Activated CD4-positive, alpha-beta T cell treated with anti-CD3 and anti-CD28 coated beads, Interleukin-2, amount 50 U/mL, for 1 hour (primary cell): ENCODE measurements around the gene MBD2.
"Not testable (repeated sequence)": the region's sequence is repeated elsewhere in the genome, so short reads cannot be mapped to it uniquely, and the experiment has no call there.

Experiments
- DNase-seq: peaks from one replicate; pipeline ENCODE4 v3.0.0-alpha.2; 2020

Gene MBD2

DNA sequence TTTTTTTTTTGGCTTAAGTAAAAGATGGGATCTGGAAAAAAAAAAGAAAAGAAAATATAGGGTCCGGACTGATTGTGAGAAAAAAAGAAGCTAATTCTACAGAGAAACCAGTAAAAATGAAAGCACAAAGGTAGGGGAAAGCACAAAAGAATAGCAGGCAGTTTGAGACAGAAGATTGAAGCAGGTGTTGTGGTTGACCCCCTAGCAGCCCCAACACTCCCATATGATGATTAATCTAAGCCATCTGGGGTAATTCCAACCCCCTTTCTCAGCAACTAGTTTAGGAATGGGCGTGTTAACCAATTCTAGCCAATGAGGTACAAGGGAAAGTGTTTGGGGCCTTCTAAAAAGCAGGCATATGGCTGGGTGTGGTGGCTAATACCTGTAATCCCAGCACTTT is 77.0 kb downstream of the MBD2 start:
- DNase-seq = no peak

DNA sequence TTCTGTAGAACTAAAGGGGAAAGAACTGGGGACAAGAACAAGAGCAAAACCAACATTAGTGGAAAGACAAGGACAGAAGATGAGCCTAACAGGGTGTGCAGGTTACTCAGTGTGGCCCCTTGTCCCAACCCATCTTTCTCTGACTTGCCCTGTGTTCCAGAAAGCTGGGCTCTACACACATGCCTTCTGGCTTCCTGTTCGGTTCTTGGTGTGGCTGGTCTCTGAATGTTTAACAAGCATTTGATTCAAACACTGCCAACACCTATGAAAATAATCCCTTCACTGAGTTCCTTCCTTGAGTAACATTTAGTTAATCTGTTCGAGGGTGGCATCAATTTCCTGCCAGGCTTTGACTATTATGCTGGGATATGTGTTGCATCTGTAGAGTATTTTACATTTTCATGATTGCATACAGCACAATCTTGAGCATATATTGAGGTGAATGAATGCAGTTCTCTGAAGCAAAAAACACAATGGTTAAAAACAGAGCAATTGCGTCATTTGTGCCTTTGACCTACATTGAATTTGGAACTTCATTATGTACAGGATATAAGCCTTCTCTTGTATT is 83.3 kb downstream of the MBD2 start:
- DNase-seq = no peak

DNA sequence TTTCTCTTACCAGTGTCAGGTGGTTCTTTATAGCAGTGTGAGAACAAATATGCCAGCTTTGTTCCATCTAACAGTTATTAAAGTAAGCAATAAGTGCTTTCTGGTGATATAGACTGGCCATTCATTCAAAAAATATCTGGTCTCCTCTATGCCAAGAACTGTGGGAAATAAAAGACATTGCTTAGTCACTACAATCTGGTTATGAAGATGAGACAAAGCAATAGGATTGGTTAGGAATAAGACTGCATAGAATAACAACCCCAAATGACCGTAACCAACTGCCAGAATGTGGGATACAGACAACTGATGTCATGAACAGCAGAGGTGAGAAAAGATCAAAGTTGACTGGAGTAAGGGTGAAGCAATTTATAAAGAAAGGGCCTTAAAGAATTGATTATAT is 83.8 kb downstream of the MBD2 start:
- no peak for DNase-seq

DNA sequence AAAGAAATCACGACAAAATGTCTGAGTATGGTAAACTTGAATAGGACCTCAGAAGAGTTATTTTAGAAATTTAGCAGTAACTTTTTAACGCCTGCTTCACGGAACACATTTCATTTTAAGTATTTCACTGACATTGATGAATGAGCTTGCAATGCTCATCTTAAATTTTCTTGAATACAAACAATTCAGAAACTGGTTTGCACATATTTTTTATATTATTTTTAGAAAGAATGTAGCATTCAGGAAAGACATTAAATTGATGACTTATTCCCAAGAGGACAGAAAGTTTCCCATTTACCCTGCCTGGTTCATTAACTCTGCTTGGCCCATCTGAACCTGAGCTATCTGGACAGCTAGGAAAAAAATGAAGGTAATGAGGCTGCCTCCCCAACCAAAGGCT is 89.3 kb downstream of the MBD2 start:
- DNase-seq = no peak

DNA sequence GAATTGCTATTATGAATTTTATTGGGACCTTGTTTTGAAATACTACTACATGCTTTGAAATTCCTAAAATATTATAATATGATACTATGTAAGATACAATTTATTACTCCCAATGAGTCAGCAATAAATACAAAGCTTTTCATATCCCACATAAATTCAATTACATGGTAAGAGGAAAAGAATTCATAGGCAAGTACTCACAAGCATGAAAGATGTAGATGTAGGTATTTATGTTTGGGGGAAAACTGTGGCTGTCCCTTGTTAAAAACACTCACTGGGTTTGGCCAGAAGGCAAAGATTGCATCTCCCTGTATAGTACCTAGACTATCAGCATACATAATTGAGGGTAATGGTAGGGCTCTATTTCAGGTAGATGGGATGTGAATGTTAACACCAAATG is 90.4 kb downstream of the MBD2 start:
- DNase-seq = no peak

DNA sequence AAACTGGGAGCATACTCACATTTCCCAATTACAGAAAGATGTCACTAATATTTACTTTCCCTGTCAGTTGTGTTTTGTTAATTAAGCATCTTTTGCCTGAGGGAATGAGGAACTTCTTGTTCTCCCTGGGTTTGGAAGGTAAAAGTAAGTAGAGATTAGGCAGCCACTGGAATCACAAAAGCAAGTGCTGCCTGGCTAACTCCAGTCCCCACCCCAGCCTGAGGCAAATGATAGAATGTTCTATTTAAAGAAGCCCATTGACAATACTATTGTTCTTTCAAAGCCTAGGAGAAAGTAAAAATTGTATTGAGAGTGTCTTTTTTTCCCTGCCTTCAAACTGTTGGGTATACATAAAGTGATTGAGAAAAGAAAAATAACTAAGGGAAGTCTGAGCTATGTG is 93.8 kb downstream of the MBD2 start:
- DNase-seq = no peak

DNA sequence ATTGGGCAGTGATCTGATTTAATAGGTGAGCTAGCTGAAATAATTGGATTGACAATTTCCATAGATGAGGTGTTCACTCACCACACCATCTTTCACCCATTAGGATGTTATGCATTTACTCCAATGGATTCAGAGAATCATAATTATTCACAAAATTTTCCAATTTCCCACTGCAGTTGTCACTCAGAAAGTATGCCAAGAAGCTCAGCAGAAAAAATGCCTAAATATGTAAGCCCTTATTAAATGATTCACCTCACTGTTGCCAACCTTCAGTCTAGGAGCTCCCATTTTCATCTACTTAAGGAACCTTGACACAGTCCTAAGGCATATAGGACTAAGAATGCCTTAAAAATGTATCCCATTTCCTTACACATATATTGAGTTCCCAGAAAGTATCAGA is 94.3 kb downstream of the MBD2 start:
- DNase-seq = no peak

DNA sequence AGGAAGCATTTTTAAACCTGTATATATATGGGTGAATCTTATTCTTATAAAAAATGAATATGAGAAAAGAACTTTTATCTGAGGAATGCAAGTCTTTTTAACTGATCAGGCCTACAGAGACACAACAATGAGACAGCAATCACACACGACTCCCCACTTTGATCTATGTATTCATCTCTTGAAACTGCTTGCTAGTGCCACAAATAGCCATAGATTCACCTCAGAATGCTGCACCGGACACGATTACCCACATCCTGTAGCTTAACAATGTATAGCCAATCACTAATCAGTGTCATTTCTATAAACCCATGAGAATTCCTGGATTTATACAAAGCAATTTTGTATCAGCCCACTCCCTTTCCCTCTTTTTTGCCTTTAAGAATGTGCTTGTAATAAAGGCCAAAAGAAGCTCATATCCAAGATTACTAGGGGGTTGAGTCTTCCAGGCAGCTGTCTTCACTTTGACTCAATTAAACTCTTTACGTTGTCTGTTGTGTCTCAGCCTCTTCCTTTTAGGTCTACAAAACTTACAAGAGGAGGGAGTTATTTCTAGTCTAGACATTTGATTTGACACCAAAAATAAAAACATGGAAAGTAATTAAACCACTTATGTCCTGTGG is 94.9 kb downstream of the MBD2 start:
- DNase-seq = no peak

DNA sequence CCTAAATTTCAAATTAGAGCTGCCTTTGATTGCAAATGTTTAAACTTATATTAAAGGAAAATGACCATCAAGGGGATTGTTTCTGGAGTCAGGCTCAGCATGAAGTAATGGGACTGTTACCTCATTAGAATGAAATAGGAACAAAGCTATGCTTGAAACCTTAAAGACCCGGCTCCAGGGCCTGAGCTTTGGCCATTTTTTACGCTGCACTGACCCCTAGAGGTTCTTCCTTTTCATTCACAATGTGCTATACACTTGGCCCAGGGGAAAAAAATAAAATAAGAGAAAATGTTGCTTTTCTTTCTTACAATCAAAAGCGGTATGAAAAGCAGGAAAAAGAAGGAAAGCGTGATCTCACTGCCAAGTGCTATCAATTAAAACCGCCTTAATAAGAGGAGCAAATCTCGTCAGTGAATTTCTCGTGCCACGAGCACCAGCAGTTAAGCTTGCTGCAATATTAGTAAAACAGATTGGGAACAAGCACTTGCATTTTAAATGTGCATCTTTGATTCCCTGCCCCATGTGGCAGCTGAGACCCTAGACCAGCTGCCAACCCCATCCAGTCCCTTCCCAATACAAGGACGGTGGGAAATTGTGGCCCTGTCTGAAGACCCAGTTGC is 96.6 kb downstream of the MBD2 start:
- no peak for DNase-seq

DNA sequence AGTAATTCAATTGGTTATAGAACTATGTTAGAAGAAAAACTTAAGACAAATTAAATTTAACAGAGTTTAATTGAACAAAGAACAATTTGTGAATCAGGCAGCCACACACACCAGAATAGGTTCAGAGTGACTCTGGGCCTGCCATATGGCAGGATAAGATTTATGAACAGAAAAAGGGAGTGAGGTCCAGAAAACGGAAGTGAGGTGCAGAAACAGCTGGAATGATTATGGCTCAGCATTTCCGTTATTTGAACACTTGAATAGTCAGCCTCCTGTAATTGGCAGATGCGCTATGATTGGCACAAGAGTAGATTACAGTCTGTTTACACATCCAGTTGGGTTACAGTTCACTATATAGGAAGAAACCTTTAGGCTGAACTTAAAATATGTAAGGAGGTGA is 99.0 kb downstream of the MBD2 start:
- no peak for DNase-seq

DNA sequence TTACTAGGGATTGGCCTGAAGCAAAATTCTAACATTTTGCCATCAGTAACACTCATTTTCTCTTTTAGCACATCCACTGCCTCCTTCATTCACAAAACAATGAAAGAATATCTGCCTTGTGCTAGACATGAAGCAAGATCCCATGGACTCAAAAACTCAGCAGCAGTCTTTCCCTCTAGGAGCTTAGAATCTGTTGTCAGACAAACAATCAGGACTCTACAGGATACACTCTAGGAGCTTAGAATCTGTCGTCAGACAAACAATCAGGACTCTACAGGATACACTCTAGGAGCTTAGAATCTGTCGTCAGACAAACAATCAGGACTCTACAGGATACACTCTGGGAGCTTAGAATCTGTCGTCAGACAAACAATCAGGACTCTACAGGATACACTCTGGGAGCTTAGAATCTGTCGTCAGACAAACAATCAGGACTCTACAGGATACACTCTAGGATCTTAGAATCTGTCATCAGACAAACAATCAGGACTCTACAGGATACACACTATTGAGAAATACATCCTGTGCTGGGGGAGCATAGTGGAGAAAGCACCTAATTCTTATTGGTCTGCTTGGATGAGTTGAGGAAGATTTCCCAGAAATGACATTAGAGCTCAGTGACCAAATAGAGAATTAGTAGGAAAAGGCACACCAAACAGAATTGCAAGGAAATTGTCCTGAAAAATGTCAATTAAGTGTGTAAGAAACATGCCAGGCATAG is 100.6 kb downstream of the MBD2 start:
- DNase-seq = not testable (repeated sequence)

DNA sequence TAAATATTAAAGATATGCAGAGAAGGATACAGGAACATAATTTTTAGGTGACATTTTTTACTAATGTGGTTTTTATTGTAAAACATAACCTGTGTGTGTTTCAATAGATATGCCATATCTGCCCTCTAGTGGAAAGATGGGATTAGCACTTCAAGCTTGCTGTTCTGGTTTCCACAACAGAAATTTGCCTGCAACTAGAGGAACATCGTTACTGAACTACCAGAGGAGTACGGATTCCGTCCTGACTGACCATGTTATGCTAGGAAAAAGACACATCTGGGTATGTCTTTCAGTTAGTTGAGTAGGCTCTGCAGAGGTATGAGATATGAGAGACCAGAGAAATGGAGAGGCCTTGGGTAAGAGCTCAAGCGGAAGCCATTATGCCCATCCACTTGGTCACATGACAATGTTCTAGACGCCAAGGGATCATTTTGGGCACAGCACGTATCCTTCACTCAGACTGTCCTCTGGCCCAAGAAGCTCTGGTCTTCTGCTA is 104.9 kb downstream of the MBD2 start:
- no peak for DNase-seq

DNA sequence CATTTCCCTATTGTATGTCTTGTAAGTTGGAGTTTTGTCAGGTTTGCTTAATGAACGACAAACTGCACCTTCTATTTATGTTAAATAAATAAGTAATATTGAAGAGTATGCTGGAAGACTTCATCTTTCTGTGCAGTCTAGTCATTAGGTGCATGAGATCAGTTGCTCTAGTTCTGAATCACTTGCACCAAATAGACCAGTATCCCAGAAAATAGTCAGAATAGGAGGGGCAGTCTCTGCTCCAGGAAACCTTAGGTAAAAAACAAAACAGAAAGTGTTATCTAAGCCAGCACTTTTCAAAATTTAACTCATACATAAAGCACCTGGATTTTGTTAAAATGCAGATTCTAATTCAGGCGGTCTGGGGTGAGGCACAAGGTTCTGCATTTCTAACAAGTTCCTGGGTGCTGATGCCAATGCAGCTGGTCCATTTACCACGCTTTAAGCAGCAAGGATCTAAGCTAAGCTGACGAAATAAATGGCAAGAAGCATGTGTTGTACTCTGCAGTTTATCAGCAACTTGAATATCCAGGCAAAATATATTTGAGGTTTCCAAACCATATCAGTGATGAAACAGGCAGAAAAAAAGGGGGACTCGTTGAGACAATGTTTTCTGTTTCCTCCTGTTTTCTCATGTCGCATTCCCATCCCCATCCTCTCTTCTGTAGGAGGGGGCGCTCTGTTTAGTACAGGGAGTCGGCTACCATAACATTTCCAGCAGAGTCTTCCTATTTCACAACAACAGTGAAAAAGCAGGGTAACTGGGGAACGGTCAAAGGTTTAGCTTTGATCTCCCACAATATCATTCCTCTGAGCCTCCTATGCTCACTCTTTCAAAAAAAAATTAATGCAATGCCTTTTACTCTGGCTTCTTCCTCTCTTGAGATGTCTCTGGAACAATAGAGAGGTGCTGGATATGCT is 106.4 kb downstream of the MBD2 start:
- DNase-seq = no peak

DNA sequence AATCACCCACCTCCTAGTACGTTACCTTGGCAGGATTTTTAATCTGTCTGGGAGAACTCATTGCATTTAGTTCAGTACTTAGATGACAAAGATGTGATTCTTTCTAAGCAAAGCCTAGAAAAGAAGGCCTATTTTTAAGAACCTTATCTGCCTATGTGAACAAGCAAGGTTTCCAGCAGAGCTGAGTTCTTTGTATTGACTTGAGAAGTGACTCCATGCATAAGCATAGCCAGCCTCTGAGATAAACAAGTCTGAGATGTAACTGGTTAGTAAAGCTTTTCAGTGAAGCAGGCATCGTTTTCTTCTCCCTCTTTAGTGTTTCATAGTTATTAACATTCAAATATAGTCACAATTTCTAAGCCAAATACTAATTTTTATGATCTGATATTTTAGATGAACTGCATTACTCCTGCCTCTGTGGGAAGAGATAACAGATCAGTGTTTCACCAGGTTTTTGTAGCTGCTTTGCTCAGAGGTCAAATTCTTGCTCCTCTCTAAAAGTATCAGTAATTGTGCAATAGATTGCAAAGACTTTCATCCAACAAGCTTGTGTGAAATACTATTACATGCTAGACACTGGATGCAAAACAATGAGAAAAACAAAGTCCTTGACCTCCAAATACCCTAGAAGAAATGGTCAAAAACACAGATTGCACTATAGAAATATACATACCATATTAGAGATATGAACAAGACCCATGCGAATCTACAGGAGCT is 107.8 kb downstream of the MBD2 start:
- no peak for DNase-seq

DNA sequence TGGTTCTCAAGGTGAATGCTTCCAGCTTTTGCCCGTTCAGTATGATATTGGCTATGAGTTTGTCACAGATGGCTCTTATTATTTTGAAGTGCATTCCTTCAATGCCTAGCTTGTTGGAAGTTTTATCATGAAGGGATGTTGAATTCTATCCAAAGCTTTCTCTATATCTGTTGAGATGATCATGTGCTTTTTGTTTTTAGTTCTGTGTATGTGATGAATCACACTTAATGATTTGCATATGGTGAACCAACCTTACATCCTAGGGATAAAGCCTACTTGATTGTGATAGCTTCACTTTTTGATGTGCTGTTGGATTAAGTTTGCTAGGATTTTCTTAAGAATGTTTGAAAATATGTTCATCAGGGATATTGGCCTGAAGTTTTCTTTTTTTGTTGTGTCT is 112.1 kb downstream of the MBD2 start:
- DNase-seq = no peak

DNA sequence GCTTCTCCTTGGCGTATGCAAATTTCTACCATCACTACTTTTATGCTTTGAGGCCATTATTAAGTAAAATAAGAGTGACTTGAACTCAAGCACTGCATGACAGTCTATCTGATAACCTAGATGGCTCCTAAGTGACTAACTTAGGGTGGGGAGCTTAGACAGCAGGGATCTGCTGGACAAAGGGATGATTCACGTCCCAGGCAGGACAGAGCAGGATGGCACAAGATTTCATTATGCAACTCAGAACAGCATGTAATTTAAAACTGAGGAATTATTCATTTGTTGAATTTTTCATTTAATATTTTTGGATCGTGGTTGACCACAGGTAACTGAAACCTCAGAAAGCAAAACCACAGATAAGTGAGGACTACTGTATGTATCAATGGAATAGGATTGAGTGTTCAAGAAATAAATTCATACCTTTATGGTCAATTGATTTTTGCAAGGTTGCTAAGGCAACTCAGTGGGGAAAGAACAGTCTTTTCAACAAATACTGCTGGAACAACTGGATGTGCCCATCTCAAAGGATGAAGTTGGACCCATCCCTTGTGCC is 115.3 kb downstream of the MBD2 start:
- no peak for DNase-seq

DNA sequence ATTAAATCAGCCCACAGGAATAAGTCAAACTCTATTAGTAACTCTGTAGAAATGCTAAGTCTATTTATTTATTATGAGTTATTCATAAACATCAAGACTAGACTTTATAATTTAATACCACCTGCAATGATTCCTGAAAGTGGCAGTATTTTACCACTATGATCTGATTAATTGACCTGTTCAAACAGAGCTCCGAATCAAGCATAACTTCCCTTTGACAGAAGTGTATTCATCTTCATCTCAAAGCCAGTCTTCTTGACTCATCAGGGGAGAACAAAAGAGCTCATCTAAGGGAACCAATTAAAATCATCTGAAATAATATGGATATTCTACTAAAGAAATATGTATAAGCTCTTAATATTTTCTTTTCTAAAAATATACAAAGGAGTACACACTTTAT is 122.3 kb downstream of the MBD2 start:
- no peak for DNase-seq
